ENCODE measurements around the gene MYO7B. TPM values are rescaled to one million over a fixed set of nuclear protein-coding genes. Genes with fewer than 3 reads are reported as not detected.

Gene MYO7B
- total RNA-seq, 1 experiment from 2014 or later, result 0.05 TPM

GRCh38 chr2:127577503-127577902 lies 42.0 kb downstream of the MYO7B start:
- no peak for DNase-seq
- H3K27me3 Mint-ChIP-seq (ENCODE audit: unreplicated experiment), result peaks cover 50% of the 10 kb centered on the region
- H3K9me3 Mint-ChIP-seq (ENCODE audit: low read depth, unreplicated experiment), result no peaks in the 10 kb centered on the region
- H3K4me3 Mint-ChIP-seq (ENCODE audit: low read depth, unreplicated experiment), result no peak overlapping the region
- no peak overlapping the region for H3K27ac Mint-ChIP-seq (ENCODE audit: unreplicated experiment)
- TF ChIP-seq, protein P1, sequence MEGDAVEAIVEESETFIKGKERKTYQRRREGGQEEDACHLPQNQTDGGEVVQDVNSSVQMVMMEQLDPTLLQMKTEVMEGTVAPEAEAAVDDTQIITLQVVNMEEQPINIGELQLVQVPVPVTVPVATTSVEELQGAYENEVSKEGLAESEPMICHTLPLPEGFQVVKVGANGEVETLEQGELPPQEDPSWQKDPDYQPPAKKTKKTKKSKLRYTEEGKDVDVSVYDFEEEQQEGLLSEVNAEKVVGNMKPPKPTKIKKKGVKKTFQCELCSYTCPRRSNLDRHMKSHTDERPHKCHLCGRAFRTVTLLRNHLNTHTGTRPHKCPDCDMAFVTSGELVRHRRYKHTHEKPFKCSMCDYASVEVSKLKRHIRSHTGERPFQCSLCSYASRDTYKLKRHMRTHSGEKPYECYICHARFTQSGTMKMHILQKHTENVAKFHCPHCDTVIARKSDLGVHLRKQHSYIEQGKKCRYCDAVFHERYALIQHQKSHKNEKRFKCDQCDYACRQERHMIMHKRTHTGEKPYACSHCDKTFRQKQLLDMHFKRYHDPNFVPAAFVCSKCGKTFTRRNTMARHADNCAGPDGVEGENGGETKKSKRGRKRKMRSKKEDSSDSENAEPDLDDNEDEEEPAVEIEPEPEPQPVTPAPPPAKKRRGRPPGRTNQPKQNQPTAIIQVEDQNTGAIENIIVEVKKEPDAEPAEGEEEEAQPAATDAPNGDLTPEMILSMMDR (IDR thresholded peaks at IDR 0.05; ENCODE audit: unreplicated experiment), result no peak
- no peaks in the 10 kb centered on the region for H3K36me3 Mint-ChIP-seq (ENCODE audit: insufficient read depth, unreplicated experiment)
- BruUV-seq (replicated peaks), result no TSS peak
- H3K4me1 Mint-ChIP-seq (ENCODE audit: low read depth, unreplicated experiment), result no peaks in the 10 kb centered on the region
- CTCF ChIA-PET, result no interaction called here
- intact Hi-C loops (cut with micrococcal nuclease; ENCODE audit: unreplicated experiment), result no loop called here

DNA sequence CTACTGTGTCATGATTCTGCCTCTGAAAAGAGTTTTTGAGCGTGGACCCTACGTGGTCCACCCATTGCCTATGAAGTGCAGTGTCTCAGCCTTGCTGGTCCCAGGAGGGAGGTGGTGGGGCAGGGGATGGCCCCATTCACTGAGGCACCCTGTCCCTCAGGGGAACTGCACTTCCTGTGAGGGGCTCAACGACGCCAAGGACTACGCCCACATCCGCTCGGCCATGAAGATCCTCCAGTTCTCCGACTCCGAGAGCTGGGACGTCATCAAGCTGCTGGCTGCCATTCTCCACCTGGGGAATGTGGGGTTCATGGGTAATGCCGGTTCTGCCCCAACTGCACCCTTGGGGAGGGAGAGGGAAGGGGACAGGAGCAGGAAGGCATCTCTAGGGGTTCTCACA lies 42.5 kb downstream of the MYO7B start:
- no peaks in the 10 kb centered on the region for H3K4me1 Mint-ChIP-seq (ENCODE audit: low read depth, unreplicated experiment)
- DNase-seq, result no peak
- no peak overlapping the region for H3K27ac Mint-ChIP-seq (ENCODE audit: unreplicated experiment)
- H3K27me3 Mint-ChIP-seq (ENCODE audit: unreplicated experiment), result peaks cover 50% of the 10 kb centered on the region
- no peaks in the 10 kb centered on the region for H3K9me3 Mint-ChIP-seq (ENCODE audit: low read depth, unreplicated experiment)
- intact Hi-C loops (cut with micrococcal nuclease; ENCODE audit: unreplicated experiment), result no loop called here
- CTCF ChIA-PET, result no interaction called here
- H3K4me3 Mint-ChIP-seq (ENCODE audit: low read depth, unreplicated experiment), result no peak overlapping the region
- BruUV-seq (replicated peaks), result no TSS peak
- TF ChIP-seq, protein P1 (IDR thresholded peaks at IDR 0.05; ENCODE audit: unreplicated experiment), result no peak
- no peaks in the 10 kb centered on the region for H3K36me3 Mint-ChIP-seq (ENCODE audit: insufficient read depth, unreplicated experiment)

DNA sequence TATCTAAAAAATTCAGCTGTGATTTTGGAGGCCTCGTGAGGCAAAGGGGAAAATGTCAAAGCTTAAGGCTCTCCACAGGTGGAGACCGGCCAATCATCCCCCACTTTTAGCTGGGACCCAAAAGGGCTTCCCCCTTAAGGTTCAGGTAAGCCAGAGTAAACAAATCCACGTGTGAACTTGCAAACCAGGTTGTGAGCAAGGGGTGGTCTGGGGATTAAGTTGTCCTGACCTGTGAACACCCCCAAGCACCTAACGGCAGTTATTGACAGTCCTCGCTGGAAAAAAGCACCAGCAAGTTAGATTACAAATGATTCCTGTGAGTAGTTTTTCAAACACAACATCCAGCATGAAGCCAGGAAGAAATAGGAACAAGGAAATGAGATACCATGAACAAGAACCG lies 42.9 kb downstream of the MYO7B start:
- TF ChIP-seq, protein P1 (IDR thresholded peaks at IDR 0.05; ENCODE audit: unreplicated experiment), result no peak
- no peak overlapping the region for H3K4me3 Mint-ChIP-seq (ENCODE audit: low read depth, unreplicated experiment)

GRCh38 chr2:127579231-127579630 lies 43.7 kb downstream of the MYO7B start:
- no peaks in the 10 kb centered on the region for H3K36me3 Mint-ChIP-seq (ENCODE audit: insufficient read depth, unreplicated experiment)
- H3K4me3 Mint-ChIP-seq (ENCODE audit: low read depth, unreplicated experiment), result no peak overlapping the region

More for the DNA sequence above, 42.9 kb downstream of the MYO7B start:
- DNase-seq, result no peak
- no peaks in the 10 kb centered on the region for H3K36me3 Mint-ChIP-seq (ENCODE audit: insufficient read depth, unreplicated experiment)
- intact Hi-C loops (cut with micrococcal nuclease; ENCODE audit: unreplicated experiment), result no loop called here
- H3K9me3 Mint-ChIP-seq (ENCODE audit: low read depth, unreplicated experiment), result no peaks in the 10 kb centered on the region
- H3K4me1 Mint-ChIP-seq (ENCODE audit: low read depth, unreplicated experiment), result no peaks in the 10 kb centered on the region
- peaks cover 50% of the 10 kb centered on the region for H3K27me3 Mint-ChIP-seq (ENCODE audit: unreplicated experiment)
- H3K27ac Mint-ChIP-seq (ENCODE audit: unreplicated experiment), result no peak overlapping the region
- no TSS peak for BruUV-seq (replicated peaks)
- CTCF ChIA-PET, result no interaction called here

More at GRCh38 chr2:127579231-127579630, 43.7 kb downstream of the MYO7B start:
- CTCF ChIA-PET, result no interaction called here
- no peaks in the 10 kb centered on the region for H3K9me3 Mint-ChIP-seq (ENCODE audit: low read depth, unreplicated experiment)
- intact Hi-C loops (cut with micrococcal nuclease; ENCODE audit: unreplicated experiment), result no loop called here
- no peak overlapping the region for H3K27ac Mint-ChIP-seq (ENCODE audit: unreplicated experiment)
- BruUV-seq (replicated peaks), result no TSS peak
- DNase-seq, result no peak
- no peaks in the 10 kb centered on the region for H3K4me1 Mint-ChIP-seq (ENCODE audit: low read depth, unreplicated experiment)
- TF ChIP-seq, protein P1 (IDR thresholded peaks at IDR 0.05; ENCODE audit: unreplicated experiment), result no peak
- peaks cover 51% of the 10 kb centered on the region for H3K27me3 Mint-ChIP-seq (ENCODE audit: unreplicated experiment)

All from Calu3 (cell line).